NCI-H1436 (cell line): ENCODE measurements around the gene ACOT8.
"Not testable (repeated sequence)": the region's sequence is repeated elsewhere in the genome, so short reads cannot be mapped to it uniquely, and the experiment has no call there.

Source experiments
- DNase-seq: peaks from one replicate; lab custom pipeline; 2025; lab: John Stamatoyannopoulos, UW

The ACOT8 gene

DNA sequence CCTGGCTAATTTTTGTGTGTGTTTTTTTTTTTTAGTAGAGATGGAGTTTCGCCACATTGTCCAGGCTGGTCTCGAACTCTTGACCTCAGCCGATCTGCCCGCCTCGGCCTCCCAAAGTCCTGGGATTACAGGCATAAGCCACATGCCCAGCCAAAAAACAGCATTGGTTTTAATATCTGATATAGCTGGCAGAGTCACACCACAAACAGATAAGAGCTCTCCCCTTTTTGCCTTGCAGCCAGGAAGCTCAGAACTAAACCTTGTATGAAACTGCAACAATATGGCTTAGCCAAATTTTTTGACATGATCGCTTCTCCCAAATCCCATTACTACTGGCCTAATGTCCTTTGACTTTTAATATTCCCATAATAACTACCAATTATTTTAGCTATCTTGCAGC, 4.9 kb downstream of the ACOT8 start:
- no peak for DNase-seq

DNA sequence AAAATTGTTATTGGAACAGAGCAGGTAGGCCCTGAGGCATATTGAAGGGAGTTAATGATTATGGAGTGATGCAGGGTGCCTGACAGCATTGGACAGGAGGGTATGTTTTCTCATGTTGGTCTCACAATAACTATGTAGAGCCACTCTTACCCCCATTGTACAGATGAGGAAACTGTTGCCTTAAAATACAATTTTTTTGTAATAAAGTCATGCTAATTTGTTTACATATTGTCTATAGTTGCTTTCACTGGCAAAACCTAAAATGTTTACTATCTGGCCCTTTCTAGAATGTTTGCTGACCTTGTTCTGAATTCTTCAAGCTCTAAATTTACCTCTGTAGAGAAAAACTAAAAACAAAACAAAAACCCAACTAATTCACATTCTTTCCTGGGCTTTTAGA, 5.7 kb downstream of the ACOT8 start:
- no peak for DNase-seq

DNA sequence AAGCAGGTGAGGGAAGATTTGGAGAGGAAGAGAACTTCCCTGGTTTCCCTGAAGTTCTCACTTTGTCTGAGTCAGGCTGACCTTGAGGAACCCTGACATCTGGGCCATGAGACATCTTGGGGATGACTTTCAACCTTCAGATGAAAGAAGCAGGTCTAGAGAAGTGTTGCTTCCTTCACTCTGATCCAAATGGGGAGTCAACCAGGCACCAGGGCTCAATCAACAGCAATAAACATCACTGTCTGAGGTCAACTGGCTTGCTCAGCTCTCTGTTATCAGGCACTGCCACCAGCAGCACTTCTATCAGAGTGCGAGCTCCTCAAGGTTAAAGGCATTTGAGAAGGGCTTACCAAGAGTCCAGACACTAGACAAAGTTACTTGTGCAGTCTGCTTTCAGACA, 6.3 kb downstream of the ACOT8 start:
- no peak for DNase-seq

DNA sequence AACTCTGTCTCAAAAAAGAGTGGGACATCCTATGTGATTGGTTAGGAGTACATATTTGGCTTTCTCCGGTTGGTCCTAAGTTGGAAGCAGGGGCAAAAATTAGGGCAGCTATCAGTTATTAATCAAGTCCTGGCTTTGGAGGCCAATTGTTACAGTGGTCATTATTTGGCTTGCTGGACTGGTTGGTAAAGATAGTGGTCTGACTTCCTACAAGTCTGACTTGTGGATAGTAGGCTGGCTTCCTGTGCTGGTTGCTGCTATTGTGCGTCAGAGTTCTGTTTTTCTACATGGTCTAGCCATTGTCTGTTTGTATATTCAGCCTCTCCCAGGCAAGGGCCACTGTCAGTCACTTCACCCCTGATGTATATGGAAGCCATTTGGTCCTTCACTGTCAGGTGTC, 7.0 kb downstream of the ACOT8 start:
- DNase-seq, result no peak

DNA sequence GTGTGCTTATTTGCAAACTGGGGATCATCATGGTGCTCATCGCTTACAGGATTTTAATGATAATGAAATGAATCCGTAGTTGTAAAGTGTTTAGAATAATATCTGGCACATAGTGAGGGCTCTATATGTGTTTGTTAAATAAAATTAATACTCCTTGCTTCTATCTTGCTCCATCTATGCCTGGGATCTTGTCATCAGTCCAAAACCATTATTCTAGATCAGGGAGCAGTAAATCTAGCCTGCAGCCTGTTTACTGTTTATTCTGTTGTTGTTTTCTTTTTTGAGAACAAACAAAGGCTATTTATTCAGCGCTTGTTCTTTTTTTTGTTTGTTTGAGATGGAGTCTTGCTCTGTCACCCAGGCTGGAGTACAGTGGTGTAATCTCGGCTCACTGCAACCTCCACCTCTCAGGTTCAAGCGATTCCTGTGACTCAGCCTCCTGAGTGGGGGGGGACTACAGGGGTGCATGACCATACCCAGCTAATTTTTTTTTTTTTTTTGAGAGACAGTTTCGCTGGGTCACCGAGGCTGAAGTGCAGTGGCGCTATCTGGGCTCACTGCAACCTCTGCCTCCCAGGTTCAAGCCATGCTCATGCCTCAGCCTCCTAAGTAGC, 8.1 kb downstream of the ACOT8 start:
- DNase-seq, result no peak

DNA sequence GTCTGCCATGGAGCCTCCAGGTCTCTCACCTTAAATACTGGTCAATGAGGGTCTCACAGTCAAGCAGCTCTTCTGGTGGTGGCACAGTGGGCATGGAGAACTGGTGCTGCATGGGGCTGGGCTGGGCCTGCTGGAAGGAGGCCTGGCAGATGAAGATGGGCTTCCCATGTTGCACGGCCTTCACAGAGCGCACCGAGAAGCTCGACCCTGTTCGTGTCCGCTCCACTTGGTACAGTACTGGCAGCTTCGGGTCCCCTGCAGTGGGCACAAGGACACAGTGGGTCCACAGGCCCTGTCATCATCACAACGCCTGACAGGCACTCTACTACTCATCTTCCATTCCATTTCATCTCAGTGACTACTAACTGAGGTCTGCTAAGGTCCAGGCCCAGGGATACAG, 8.8 kb downstream of the ACOT8 start:
- no peak for DNase-seq

DNA sequence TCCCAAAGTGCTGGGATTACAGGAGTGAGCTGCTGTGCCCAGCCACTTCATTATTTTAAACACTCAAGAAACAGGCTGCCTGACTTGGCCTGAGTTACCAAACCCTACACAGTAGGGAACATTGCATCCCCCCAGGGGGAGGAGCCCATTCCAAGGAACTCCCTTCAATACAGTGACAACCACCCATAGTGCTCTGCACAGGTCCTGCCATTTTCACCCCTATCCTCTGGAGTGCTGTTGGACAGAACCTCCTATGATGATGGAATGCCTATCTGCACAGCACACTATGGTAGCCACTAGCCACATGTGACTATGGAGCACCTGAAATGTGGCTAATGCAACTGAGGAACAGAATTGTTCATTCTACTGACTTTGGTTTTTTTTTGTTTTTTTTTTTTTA, 11.7 kb downstream of the ACOT8 start:
- DNase-seq, result no peak

DNA sequence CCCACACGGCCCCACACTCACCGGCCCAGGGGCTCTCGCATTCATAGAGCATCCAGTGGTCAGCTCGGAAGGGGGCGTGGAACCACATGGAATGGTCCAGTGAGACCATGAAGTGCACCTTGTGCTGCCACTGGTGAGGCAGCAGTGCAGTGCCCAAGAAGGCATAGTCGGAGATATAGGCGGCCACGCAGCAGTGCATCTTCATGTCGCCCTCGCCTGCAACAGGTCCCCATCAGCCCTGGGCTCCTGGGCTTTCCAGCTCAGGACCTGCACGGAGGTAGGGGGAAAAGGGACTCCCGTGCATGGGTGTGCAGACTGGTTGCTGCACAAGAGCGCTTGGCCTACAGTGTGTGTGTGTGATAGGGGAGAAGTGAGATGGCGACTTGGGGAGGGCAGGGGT, 13.7 kb downstream of the ACOT8 start:
- DNase-seq, result no peak

DNA sequence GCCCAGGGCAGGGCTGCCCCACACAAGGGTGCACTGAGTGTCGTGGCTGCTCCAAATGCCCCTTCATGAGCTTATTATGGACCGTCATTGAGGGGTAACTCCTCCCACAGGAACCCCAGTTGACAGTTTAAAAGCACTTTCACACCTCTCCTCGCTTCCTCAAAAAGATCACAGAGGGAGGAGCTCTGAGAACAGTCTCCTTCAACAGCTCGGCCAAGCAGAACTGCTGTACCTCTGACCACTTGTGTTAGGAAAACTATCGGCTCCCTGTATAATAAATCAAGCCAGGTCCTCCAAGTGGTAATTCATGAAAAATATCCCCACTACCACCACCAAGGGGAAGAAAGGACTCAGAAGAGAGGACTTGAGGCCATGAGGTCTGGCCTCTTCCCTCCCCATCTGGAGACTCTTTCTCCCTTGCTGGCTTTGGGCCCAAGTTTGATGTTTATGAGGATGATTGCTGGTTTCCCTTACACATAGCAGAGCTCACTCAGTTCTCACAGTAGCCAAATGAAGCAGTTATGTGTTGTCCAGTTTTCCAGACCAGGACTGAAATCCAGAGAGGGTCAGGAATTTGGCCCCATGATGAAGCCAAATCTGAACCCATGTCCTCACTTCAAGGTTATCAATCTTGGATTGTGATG, 14.9 kb downstream of the ACOT8 start:
- DNase-seq, result no peak

DNA sequence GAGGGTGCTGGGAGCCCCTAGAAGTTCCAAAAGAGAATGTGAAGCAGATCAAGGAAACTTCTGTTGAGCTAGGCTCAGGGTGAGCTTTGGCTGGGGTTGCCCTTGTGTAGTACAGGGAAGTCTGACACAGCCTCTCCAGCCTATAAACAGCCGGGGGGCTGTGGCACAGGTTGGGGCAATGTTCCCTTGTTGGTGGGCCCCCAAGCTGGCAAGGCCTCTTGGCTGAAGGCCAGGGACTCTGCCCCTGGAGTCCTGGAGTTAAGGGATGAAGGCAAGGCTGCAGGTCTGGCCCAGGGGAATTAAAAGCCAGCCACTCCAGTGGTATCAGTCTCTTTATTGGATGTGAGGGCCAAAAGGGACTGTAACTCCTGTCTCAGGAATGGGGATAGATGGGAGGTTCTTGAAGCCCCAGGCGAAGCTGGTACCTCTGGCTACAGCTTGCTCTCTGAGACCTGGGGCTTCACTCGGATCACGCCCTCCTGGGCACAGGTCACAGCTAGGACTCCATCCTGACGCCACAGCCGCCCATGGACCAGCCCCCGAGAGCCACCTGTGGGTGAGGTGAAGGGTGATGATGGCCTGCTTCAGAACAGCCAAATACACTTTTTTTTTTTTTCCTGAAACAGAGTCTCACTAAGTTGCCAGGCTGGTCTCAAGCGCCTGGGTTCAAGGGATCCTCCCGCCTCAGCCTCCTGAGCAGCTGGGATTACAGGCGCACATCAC, 15.6 kb downstream of the ACOT8 start:
- DNase-seq, result no peak

DNA sequence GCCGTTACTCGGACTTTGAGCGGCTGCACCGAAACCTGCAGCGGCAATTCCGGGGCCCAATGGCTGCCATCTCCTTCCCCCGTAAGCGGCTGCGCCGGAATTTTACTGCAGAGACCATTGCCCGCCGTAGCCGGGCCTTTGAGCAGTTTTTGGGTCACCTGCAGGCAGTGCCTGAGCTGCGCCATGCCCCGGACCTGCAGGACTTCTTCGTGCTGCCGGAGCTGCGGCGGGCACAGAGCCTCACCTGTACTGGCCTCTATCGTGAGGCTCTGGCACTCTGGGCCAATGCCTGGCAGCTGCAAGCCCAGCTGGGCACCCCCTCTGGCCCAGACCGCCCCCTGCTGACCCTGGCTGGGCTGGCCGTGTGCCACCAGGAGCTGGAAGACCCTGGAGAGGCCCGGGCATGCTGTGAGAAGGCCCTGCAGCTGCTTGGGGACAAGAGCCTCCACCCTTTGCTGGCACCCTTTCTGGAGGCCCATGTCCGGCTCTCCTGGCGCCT, 16.4 kb downstream of the ACOT8 start:
- no peak for DNase-seq

DNA sequence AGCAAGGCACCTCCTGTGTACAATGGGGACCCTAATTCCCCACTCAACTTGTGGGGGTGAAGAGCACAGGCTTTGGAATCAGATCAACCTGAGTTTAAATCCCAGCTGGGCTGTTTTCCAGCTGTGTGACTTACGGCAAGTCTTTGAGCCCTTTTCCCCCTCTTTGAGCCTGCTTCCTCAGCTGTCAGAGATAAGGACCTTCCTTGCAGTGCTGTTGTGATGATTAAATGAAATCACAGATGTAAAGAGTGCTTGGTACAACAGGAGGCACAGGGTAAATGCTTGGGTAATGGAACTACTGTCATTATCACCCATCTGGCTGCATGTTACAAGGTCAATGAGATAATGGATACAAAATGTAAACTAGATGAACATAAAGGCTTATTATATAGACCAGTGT, 20.4 kb downstream of the ACOT8 start:
- DNase-seq, result no peak

DNA sequence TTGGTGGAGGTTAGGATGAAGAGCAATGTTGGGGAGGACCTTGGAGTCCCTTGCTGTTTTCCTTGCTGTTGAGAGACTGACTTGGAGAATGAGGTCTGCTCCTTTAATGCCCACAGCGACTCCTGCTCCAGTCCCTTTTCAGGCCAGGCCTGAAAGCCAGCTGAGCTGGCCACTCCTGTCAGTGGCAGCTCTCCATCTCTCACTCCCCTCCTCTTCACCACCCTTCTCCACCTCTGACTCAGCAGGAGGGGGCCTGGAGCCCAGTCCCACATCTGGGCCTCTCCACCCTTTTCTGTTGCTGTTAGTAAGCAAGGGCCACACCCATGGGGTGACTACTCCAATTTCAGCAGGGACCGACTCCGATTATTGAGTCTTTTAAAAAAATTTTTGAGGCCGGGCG, 21.4 kb downstream of the ACOT8 start:
- no peak for DNase-seq

DNA sequence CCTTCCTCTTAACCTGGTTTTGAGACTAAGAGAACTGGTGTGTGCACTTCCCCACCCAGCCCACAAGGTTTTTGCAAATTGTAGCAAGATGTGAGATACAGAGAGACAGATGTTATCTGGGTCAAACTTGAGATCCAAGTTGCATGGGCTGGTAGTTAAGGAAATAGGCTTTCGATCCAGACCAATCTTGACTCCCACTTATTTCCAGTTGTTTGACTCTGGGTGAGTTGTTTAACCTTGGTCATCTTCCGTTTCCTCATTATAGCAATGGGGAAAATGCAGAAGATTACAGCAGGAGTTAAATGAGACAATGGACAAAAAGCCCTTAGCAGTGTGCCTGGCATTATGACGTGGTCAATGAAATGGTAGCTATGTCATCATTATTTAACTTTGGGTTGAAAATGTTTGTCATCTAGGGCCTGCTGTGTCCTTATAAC, 21.8 kb downstream of the ACOT8 start:
- DNase-seq, result no peak

DNA sequence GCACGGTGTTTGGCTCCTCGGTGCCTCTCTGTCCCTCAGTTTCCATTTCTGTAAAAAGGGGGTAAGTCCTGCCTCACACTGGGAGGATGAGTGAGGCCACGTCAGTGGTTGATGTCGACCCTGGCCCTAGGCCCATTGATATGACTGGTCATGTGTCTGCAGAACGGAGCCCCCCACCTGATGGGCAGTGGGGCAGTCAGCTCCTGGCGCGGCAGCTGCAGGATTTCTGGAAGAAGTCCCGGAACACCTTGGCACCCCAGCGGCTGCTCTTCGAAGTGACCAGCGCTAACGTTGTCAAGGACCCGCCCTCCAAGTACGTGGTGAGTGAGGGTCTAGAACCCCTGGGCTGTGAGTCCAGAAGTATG, 22.4 kb downstream of the ACOT8 start:
- DNase-seq, result no peak

DNA sequence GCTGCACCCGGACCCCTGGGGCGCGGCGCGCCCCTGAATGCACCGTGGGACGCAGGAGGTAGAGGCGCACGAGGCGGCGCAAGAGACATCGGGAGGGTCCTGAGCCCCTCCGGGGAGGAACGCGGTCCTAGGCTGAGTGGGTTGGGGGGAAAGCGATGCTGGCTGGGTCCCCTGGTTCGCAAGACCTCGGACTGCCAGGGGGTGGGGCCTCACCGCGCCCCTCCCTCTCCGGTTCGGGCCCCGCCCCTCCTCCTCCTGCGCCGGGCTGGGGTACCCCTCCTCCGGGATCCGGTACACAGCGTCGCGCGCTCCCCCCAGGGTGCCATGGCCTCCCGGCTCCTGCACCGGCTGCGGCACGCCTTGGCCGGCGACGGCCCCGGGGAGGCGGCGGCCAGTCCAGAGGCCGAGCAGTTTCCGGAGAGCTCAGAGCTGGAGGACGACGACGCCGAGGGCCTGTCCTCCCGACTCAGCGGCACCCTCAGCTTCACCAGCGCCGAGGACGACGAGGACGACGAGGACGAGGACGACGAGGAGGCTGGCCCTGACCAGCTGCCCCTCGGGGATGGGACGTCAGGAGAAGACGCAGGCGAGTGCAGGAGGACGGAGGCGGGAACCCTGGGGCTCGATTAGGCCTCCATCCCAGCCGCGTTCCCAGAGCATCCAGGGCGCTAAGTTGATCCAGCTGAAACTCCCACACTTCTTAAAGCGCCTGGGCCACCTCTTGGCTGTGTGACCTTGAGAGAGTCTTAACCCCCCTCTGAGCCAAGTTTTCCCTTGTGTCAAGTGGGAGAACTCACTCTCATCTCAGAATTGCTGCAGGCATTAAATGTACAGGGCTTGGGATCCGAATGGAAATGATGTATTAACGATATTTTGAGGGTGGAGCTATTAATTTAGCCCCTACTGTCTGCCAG, 23.1 kb downstream of the ACOT8 start:
- DNase-seq, result peak; percentile 41

DNA sequence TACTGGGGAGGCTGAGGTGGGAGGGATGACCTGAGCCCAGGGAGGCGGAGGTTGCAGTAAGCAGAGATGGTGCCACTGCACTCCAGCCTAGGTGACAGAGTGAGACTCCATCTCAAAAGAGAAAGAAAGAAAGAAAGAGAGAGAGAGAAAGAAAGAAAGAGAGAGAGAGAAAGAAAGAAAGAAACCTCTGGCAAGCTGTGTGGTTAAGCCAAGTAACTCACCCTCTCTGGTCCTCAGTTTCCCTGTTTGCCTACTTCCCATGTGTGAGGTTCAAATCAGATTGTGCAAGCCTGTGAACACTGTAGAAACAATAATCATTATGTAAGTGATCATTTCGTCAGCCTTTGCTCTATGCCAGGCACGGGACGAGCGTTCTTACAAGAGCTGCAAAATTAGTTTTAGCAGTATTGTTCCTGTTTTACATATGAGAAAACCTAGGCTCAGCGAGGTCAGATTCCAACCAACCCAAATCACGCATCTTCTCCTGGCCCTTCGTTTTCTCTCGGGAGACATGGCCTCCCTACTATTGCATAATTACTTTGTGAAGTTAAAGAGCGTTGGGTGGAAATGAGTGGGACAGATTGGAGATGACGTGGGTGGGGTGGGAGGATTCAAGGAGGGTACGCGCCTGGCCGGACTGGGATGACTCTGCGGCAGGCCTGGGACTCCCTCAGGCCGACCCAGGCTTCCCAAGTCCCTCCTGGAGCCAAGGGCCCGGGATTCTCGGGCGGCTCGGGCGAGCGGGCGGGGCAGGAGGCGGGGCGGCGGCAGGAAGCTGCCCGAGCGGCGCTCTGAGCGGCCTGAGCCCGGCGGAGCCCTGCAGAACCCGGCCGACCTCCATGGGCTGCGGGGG, 23.9 kb downstream of the ACOT8 start, which contains the start of gene SNX21:
SNX21 (plus strand) TSS at position 770 of the 853 bp plus-strand sequence. CDS start 121 bp downstream, outside the sequence.
- DNase-seq, result peak; percentile 17

DNA sequence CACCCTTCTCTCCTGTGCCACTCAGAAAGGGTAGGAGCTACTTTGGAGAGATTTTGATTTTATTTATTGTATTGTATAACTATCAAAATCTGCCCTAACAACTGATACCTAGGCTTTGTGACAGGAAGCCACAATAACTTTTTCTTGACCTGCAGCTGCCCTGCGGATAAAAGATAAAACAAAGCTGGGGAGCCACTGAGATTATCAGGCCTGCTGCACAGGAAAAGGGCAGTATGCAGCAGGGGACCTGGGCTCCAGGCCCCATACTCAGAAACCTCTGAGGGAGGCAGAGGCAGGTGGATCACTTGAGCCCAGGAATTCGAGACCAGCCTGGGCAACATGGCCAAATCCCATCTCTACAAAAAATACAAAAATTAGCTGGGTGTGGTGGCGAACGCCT, 24.6 kb downstream of the ACOT8 start:
- DNase-seq, result no peak

DNA sequence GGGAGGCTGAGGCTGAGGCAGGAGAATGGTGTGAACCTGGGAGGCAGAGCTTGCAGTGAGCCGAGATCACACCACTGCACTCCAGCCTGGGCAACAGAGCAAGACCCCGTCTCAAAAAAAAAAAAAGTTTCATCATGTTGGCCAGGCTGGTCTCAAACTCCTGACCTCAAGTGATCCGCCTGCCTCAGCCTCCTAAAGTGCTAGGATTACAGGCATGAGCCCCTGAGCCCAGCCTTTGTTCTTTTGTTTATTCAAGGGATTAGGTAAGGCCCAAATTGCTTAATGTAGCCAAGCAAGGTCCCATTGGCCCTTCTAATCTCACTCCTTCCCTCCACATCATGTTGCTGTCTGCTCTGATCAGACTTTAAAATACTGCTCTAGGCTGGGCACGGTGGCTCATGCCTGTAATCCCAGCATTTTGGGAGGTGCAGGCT, 27.5 kb downstream of the ACOT8 start:
- not testable (repeated sequence) for DNase-seq

DNA sequence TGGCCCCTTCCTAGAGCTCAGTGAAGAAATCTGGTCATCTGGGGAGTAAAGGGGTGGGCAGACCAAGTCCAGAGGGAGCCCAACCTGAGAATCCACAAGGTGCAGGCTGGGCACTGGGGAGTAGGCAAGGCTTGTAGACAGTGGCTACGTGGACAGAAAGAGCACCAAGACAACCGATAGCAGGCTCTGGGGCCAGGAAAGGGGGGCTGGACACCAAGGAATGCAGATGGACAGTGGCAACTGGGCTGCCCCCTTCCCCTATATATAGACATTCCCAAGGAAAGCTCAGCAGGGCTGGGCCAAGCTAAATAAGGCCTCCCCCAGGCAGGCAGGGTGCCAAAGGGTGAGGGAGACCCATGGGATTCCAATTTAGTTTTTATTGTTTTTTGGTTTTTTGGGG, 28.6 kb downstream of the ACOT8 start:
- no peak for DNase-seq

DNA sequence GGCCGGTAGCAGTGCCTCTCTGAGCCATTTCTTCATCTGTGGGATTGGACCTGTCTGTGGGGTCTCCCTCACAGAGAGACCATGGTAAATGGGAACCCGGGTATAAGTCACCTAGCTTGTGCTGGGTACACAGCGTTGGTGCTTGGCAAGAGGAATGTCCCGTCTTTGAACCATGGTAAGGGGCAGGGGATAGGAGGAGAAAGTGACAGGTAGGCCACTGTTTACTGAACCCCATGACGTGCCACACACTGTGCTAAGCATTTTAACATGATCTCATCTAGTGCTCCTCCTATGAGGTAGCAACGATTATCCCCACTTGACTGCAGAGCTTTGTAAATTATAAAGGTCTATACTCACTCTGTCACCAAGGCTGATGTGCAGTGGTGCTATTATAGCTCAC, 29.5 kb downstream of the ACOT8 start:
- DNase-seq, result no peak
